Muscle of leg (tissue), 16 donors: ENCODE results near the gene IRX2. TPM values are rescaled to one million over a fixed set of nuclear protein-coding genes. Genes with fewer than 3 reads are reported as not detected.
A peak's percentile ranks its signal among the peaks of the same experiment; 100 is the strongest.

Experiments
- DNase-seq: peaks from one replicate; pipeline ENCODE4 v3.0.0; 2013
- H3K27ac ChIP-seq: one replicate; pipeline ENCODE4 v1.5.1; 2013; ENCODE audit warnings: mild to moderate bottlenecking, low read length, control low read depth
- H3K27me3 ChIP-seq: one replicate; pipeline ENCODE4 v1.6.1; 2013; ENCODE audit warnings: low read length; ENCODE audit not compliant: control insufficient read depth, insufficient read depth
- H3K36me3 ChIP-seq: one replicate; pipeline ENCODE4 v1.6.1; 2013; ENCODE audit warnings: low read length; ENCODE audit not compliant: control insufficient read depth, insufficient read depth
- H3K4me1 ChIP-seq: one replicate; pipeline ENCODE4 v1.6.1; 2013; ENCODE audit warnings: low read length; ENCODE audit not compliant: control insufficient read depth, insufficient read depth
- H3K4me3 ChIP-seq: one replicate; pipeline ENCODE4 v1.5.1; 2013; ENCODE audit warnings: low read length, control low read depth
- H3K9me3 ChIP-seq: replicated peaks from 2 replicates; pipeline ENCODE4 v1.6.1; 2013; ENCODE audit warnings: low read depth, low read length; ENCODE audit not compliant: control insufficient read depth
- WGBS: methylation state at CpG from one replicate; pipeline ENCODE4 v1.1.5; 2013; ENCODE audit warnings: missing lambda C conversion rate; ENCODE audit not compliant: insufficient coverage; 5-methylcytosine and 5-hydroxymethylcytosine counted together
- long read RNA-seq, 11 donors: transcript quantifications; one replicate each; lab custom pipeline, GENCODE V29; 2026
- polyA plus RNA-seq, 8 donors: library from polyadenylated mRNA; unstranded; fragments of 120-200 nt; gene quantifications; one replicate each; pipeline versions ENCODE4 v1.2.1 to v1.2.3, GENCODE V29; 2013; ENCODE audit warnings: inconsistent platforms in 1 of 8, low replicate concordance in 1 of 8; ENCODE audit not compliant: insufficient read length in 8 of 8, insufficient read depth in 1 of 8
- total RNA-seq: library from RNA; stranded (reverse); fragments of 120-200 nt; gene quantifications from one replicate; pipeline ENCODE4 v1.2.4, GENCODE V29; 2013

The IRX2 gene
- total RNA-seq = 0.18 TPM
- 10 to 100 TPM in 1 of 8 donors, 1 to 10 TPM in 1, under 1 TPM in 5, not detected in 1; 0.07 to 10.9 (median 0.18) TPM for polyA plus RNA-seq
- long read RNA-seq, donor 1 = 0 reads
- long read RNA-seq, donor 2 = 0 reads
- long read RNA-seq, donor 3, partial matches to known transcripts = 0 of 1 reads
- long read RNA-seq, donor 3, other reads (novel, unspliced or antisense) = 0 of 1 reads
- long read RNA-seq, donor 4 = 0 reads
- long read RNA-seq, donor 5 = 0 reads
- long read RNA-seq, donor 6 = 0 reads
- long read RNA-seq, donor 7 = 0 reads
- long read RNA-seq, donor 8 = 0 reads
- long read RNA-seq, donor 9 = 0 reads
- long read RNA-seq, donor 10 = 0 reads
- long read RNA-seq, donor 11 = 0 reads

DNA sequence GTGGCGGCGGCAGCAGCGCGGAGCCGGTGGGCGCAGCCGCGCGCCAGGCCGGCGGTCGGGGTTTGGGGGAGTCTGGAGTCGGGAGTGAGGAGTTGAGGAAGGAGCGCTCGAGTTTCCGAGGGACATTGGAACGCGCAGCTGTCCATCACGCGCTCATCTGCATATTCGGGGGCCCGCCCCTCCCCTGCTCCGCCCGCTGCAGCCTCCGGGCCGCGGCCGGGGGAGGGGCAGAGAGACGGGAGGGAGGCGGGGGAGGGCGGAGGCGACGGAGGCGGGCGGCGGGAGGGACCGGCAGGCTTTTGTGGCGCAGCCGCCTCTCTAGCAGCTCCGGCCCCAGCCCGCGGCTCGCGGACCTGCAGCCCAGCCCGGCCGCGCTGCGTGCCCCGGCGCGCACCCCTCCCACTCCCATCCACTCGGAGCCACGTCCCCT, at the start of gene IRX2:
Gene IRX2, minus strand, starts transcription at position 86 of the 430 bp plus-strand sequence. CDS start 264 bp downstream, outside the sequence.
- H3K27me3 ChIP-seq = peaks cover 85% of the 10 kb centered on the region
- no peak within 1 kb of the TSS for H3K27ac ChIP-seq
- peaks cover 26% of the 10 kb centered on the region for H3K4me1 ChIP-seq

DNA sequence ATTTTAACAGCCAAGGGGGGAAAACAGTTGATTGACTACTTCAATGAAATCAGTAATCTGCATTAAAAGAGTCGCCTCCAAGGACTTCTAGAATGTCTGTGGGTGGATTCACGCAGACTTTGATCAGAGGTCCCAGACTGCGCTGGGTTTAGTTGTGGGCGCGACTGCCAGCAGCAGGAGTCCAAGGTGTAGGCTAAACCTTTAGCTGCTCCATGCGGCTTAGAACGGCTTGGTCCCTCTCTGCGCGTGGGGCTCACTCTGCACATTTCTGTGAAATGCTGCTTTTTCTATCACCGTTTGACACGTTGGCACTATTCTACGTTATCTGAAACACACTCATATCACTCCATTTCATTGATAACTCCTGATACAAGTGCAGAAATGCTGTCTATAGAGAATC, 48.6 kb upstream of the IRX2 start:
- no peaks in the 10 kb centered on the region for H3K4me1 ChIP-seq
- no peaks in the 10 kb centered on the region for H3K36me3 ChIP-seq
- H3K27ac ChIP-seq = no peak overlapping the region
- H3K4me3 ChIP-seq = no peak overlapping the region
- DNase-seq = no peak
- WGBS = 80% methylated on average over 9 of the region's 12 CpGs
- H3K9me3 ChIP-seq = no peaks in the 10 kb centered on the region
- H3K27me3 ChIP-seq = peaks cover 6% of the 10 kb centered on the region

More for the DNA sequence above, at the start of gene IRX2:
- under 1% methylated on average over 18 of the region's 53 CpGs for WGBS
- H3K9me3 ChIP-seq = no peaks in the 10 kb centered on the region
- DNase-seq = peak; percentile 94
- H3K4me3 ChIP-seq = peak within 1 kb of the TSS; percentile 17
- no peaks in the 10 kb centered on the region for H3K36me3 ChIP-seq

DNA sequence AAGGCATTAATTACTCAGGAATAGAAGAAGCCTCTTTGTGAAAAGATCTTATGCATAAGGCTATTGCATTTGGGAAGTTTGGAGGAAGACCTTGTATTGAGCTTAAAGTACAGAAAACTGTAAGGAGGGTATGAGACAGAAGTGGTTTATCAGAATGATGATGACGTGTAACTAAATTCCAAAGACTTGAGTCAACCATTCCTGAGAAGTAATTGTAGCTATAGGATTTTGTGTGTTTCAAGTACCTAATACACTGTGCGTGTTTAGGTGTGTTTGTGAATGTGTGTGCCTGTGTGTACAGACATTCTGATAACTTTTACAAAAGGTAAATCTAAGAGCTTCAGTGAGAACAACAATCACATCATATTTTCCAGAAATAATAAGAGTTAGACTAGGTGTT, 46.5 kb upstream of the IRX2 start:
- Histone ChIP-seq H3K4me3 (no peak overlapping the region), H3K27me3 (peaks cover 6% of the 10 kb centered on the region), H3K27ac (no peak overlapping the region), H3K9me3 (no peaks in the 10 kb centered on the region), H3K4me1 (no peaks in the 10 kb centered on the region), H3K36me3 (no peaks in the 10 kb centered on the region)
- no peak for DNase-seq
- WGBS = no CpG with 5 or more reads among the region's 2 CpGs

DNA sequence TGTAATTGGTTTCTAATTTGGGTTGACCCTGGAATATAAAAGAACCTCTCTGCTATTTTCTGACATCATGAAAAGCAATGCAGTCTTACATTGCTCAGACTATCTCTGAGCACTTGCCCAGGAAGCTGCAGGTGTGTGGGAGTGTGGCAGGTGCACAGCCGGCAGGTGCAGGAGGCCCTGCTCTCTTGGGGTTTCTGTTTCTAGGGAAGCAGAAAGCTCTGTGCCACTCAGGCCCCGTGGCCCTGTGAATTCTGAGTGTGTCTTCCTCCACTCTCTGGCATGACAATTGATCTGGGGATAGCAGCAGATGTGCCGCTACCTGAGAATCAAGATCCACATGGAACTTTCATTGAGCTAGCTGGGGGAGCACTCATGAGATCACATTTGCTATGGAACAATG, 45.7 kb upstream of the IRX2 start:
- Histone ChIP-seq H3K36me3 (no peaks in the 10 kb centered on the region), H3K27me3 (peaks cover 6% of the 10 kb centered on the region), H3K4me3 (no peak overlapping the region), H3K27ac (no peak overlapping the region), H3K4me1 (no peaks in the 10 kb centered on the region), H3K9me3 (no peaks in the 10 kb centered on the region)
- DNase-seq = no peak
- 60% methylated on average over 3 of the region's 3 CpGs for WGBS

DNA sequence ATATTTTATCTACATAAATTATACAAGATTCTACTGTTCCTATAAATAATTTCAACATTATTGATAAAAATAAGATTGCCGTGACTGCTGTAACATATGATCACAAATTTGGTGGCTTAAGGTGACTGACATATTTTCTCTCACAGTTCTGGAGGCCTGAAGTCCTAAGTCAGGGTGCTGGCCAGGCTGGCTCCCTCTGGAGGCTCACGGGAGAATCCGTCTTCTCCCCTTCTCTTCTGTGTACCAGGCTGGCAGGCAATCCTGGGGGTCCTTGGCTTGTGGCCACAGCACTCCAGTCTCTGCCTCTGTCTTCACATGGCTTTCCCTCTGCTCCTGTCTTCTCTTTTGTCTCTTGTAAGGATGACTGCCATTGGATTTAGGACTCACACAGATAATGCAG, 31.7 kb upstream of the IRX2 start:
- Histone ChIP-seq H3K36me3 (no peaks in the 10 kb centered on the region), H3K4me3 (no peak overlapping the region), H3K4me1 (no peaks in the 10 kb centered on the region), H3K9me3 (no peaks in the 10 kb centered on the region), H3K27ac (no peak overlapping the region), H3K27me3 (no peaks in the 10 kb centered on the region)
- no peak for DNase-seq
- WGBS = 52% methylated on average over 2 of the region's 3 CpGs

DNA sequence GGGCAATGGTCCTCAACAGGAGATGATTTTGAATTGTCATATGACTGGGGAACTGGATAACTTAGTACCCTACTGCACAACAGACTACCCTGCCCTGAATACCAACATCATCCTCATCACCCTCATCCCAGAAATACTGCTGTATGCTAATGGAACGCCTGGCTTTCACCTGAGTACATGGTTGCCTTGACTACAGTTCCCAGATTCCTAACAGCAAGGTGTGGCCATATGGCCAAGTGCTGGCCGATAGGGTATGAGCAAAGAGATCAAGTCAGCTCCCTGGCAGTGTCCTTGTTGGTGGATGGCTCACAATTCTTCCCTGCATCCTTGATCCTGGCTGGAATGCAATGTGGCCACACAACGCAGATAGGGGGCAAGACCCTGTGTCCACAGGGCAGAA, 31.2 kb upstream of the IRX2 start:
- Histone ChIP-seq H3K4me1 (no peaks in the 10 kb centered on the region), H3K4me3 (no peak overlapping the region), H3K27me3 (no peaks in the 10 kb centered on the region), H3K27ac (no peak overlapping the region), H3K9me3 (no peaks in the 10 kb centered on the region), H3K36me3 (no peaks in the 10 kb centered on the region)
- 90% methylated on average over 3 of the region's 3 CpGs for WGBS
- DNase-seq = no peak

DNA sequence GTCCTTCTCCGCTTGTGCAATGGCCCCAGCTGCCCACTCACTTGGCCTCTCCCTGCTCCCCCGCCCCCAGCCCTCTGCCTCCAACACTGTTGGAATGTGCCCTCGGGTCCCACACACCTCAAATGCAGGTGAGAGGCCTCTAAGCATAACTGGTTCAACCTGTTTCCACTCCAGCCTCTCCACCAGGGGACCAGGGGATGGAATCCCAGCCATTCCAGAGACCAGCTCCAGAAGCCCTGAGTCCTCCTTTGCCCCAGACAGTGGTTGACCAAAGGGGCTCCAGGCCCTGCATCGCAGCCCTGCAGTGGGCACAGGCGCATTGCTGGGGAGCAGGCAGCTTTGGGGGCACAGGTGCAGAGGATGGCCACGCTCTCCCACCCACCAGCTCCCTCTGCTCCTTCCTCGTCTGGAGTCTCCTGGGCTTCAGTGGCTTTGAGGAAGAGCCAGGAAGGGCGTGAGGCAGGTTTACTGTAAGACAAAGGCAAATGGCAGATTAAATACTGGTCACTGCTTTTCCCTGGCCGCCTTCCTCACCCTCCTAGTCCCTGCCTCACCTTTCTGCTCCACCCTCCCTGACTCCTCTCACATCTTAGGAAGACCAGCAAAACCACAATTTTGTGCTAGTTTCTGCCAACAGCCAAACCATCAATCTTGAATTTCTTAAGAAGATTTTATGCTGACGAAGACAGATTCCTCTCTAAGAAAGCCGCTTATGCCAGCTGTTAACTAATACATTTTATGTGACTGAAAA, 29.1 kb upstream of the IRX2 start:
- 57% methylated on average over 3 of the region's 11 CpGs for WGBS
- Histone ChIP-seq H3K9me3 (no peaks in the 10 kb centered on the region), H3K4me3 (no peak overlapping the region), H3K27ac (no peak overlapping the region), H3K27me3 (peaks cover 2% of the 10 kb centered on the region), H3K4me1 (no peaks in the 10 kb centered on the region), H3K36me3 (no peaks in the 10 kb centered on the region)
- no peak for DNase-seq

DNA sequence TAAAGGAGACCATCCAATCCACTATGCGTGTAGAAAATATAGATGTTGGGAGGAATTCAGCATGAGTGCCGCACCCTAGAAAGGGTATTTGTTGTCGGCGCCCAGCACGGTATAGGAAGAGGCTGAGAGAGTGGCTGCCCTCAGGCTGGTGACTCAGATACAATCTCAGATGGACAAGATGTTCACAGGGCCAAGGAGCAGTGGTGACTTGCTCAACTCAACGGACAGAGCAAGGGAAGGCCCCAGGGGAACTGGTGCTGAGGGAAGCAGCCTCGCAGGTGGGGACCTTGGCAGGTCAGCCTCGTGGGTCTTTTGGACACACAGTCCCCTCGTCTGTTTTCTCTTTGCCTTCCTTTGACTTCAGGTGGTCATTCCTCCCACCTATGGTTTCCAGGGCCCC, 28.0 kb upstream of the IRX2 start:
- 71% methylated on average over 8 of the region's 9 CpGs for WGBS
- no peak for DNase-seq
- no peak overlapping the region for H3K27ac ChIP-seq
- H3K9me3 ChIP-seq = no peaks in the 10 kb centered on the region
- H3K27me3 ChIP-seq = peaks cover 2% of the 10 kb centered on the region
- no peaks in the 10 kb centered on the region for H3K4me1 ChIP-seq
- no peak overlapping the region for H3K4me3 ChIP-seq
- no peaks in the 10 kb centered on the region for H3K36me3 ChIP-seq

DNA sequence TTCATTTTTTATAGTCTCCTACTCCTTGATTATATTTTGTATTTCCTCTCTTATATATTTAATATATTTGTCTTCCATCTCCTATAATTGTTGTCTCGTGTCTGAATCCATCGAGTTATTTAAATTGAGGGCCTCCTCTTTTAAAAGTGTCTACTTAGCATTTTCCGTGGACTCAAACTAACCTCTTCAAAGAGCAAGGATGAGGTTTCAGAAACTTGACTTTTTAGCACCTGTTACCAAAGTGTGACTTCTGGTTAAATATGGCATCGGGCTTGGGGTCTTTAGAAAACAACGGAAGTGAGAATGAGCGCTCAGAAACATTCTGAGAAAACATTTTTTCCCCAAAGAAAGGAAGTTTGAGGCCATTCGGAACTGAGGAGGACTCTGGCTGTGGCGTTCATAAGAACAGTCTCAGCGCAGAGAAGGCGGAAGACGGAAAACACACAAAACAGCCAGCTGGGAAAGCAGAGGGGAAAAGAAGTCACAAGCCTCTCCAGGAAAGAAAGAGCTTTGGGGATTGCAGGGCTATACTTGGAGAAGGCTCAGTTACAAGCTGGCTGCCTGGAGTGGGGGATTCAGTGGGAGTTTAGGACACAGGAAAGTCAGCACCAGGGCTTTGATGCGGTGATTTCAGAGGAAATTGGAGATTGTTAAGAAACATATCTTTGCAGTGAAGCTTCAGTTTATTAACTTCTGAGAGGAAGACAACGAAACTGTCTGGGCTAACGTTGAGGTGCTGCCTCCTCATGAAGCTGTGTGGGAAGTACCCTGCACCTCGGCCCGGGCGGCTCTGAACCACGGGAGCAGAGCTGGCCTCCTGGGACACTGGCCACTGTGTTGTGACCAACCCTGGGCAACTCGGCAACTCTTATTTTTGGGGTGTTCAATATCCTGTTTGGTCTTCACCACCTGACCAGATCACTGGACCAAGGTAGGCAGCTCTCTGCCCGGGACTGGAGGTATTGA, 25.1 kb upstream of the IRX2 start:
- H3K36me3 ChIP-seq = no peaks in the 10 kb centered on the region
- H3K27ac ChIP-seq = no peak overlapping the region
- H3K9me3 ChIP-seq = no peaks in the 10 kb centered on the region
- no peak for DNase-seq
- WGBS = 75% methylated on average over 12 of the region's 20 CpGs
- H3K4me3 ChIP-seq = no peak overlapping the region
- H3K27me3 ChIP-seq = peaks cover 7% of the 10 kb centered on the region
- no peaks in the 10 kb centered on the region for H3K4me1 ChIP-seq
